ENCODE results near the gene DHRS13.
"Not testable (repeated sequence)": the region's sequence is repeated elsewhere in the genome, so short reads cannot be mapped to it uniquely, and the experiment has no call there.

The DHRS13 gene

DNA sequence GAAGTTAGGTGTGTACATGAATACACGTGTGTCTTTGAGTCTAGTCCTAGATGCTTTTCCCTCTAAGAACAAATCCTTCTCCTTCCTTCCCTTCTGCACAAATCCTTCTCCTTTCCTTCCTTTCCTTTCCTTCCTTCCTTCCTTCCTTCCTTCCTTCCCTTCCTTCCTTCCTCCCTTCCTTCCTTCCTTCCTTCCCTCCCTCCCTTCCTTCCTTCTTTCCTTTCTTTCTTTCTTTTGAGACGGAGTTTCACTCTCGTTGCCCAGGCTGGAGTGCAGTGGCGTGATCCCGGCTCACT, 615 bp upstream of the DHRS13 start:
- DNase-seq (ENCODE audit: low read depth in 2 of 2), result not testable (repeated sequence)

DNA sequence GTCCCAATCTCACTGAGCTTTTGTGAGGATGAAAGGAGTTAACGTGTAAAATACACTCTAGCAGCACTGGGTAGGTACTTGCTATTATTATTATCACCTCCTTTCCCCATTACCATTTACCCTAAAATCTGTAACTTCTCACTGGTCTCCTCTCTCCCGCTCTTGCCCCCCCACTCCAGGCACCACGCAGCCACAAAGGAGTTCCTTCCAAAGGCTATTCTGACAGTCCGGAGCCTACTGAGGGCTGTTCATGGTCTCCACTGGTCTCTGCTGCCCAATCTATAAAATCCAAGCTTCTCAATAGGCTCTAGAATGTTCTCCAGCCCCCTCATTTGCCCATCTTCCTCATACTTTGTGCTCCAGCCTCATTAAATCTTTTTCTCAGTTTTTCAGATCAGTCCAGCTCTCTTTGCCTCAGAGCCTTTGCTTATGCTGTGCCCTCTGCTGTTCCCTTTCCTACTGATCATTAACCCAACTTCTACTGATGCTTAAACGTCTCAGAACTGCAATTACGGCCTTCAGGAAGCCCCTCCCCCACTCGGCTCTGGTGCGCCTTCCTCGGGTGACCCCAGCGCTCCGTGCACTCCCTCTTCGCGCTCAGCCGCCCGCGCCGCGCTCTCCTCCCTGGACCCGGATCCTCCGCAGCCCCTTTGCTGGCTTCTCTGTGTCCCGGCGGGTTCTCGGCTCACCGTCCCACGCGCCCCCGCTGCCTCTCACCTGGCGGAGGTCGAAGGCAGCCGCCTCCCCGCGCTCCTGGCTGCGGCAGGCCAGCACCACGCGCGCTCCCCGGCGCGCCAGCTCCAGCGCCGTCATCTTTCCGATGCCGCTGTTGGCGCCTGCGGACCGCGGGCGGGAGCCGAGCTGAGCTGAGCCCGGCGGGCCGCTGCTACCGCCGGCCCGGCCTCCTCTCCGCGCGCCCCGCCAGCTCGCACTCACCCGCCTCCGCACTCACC, 737 bp downstream of the DHRS13 start:
- DNase-seq (ENCODE audit: low read depth in 2 of 2), result peak in 1 of 2 donors; percentile 46

DNA sequence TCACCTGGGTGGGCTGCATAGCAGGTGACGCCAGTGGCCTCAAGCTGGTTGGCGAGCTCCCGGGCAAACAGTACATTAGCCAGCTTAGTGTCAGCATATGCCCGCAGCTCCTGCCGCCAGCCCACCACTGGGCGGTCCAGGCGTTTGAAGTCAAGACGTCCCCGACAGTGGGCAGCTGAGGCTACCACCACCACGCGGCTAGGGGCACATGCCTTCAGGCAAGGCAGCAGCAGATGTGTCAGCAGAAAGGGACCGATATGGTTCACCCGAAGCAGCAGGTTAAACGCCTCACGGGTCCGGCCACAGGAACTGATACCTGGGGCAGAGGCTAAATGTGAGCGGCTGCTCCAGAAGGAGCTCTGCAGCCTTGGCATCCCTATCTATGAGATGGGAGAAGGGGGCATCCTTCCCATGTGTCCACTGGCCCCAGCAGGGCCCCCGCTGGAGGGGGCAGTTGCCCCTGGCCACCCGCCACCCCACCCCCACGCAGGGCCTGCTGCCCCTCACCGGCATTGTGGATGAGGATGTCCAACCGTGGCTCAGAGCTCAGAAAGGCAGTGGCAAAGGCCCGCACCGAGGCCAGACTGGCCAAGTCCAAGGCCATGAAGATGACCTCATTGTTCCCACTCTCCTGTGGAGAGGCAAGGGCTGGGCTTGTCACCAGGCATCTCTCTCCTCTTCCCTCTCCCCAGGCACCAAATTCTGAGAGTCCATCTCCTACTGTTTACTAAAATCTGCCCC, 1.7 kb downstream of the DHRS13 start:
- no peak for DNase-seq (ENCODE audit: low read depth in 2 of 2)

DNA sequence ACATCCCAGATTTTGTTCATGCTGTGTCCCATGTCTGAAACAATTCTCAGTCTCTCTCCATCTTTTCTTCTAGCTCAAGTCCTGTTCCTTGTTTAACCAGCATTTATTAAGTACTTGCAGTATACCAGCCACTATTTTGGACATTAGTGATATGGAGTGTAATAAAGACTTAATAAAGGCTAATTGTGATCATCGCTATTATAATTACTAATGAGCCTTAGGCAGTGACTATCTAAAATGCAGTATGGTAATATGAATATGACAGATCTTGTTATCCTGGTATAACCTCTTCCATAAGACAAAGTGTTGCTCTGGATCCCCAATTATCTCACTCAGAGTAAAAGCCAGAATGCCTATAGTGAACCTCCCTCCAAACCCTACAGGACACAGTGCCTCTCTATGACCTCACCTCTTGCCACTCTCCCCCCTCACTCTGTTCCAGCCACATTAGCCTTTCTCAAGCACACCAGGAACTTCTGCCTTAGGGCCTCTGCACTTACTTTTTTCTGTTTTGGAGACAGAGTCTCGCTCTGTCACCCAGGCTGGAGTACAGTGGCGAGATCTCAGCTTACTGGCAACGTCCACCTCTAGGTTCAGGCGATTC, 3.6 kb downstream of the DHRS13 start:
- no peak for DNase-seq (ENCODE audit: low read depth in 2 of 2)

DNA sequence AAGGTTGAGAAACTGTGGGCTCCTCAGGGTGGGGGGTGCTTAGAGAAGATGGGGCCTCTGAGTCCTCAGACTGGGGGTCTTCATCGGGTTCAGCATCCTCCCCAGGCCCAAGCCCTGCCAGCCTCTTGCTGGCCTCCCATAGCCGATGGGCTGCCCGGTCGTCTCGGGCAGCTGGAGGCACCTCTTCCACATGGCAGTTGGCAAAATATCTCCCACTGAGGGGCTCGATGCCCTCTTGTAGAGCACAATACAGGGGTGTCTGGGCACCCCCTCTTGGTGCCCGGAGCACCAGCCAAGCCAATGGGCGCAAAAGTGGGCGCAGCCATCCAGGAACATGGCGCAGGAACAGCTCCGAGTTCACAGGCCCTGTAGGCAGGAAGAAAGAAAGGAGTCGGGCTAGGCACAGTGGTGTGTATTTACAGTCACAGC, 4.3 kb downstream of the DHRS13 start:
- DNase-seq (ENCODE audit: low read depth in 2 of 2), result no peak

DNA sequence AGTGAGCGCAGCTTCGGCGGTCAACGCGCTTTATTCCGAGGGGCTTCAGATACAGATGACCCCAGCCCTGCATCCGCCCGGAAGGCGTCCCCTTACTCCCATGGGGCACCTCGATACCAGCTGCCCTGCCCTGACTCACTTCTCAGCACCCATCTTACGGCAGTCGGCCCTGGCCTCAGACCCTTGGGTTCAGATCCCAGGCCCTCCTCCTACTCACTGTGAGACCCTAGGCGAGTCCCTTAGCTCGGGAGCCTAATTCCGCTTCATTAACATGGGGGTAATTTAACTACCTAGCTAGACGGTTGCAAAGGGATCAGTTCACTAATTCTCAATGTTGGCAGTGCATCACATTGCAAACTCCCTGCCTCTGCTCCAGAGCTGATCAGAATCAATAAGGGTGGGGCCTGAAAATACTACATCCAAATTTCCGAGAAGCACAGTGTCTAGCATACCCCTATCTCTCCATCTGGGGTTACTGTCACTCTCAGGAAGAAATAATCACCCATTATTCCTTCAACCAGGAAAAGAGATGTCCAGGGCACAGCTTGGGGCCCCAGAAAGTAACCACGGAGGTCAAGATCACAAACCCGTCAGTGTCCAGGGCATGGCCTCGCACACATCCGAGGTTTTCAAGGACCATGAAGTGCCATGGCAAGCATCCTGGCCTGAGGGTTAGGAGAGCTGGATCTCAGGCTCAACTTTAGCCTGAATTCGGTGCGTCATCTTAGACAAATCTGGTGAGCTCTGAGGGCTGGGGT, 4.9 kb downstream of the DHRS13 start:
- DNase-seq (ENCODE audit: low read depth in 2 of 2), result no peak

DNA sequence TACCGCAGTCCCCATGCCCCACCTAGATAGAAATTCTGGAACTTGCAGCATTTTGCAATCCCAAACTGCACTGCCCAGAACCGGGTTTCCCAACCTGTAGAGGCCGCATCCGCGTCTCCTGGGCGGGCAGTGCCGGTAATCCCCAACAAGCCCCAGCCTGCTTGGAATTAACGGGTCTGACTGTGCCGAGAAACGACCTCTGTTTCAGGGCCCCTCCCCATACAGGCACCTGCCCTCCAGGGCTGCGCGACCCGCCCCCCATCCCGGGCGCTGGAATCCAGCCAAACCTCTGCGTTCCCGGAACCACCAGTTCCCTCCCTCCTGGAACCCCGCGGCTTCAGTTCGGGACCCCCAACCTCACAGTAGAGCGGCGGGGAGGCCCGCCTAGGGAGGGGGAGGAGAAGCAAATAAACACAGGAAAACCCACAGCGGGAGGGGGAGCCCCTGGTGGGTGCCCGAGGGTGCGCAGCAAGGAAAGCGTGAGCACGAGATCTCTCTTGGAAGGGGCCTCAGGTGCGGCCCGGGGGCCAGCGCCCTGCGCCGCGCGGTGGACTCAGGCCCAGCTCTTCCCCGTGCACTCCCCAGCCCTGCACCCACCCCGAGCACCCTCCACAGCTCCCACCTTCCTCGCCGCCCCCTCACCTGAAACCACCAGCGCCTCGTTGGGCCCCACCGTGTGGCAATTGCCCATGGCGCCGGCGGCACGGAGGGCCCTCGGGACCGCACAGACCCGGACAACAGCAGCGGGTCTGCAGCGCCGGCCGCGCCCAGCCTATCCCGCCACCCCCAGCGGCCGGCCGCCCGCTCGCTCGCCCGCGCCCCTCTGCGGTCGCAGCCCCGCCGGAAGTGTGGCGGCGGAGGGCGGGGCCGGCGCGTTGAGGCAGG, 5.8 kb downstream of the DHRS13 start, which contains the start of gene FLOT2:
TSS of gene FLOT2 (minus strand) at position 850 of the 885 bp plus-strand sequence. CDS start at position 691, 159 bp downstream.
- peak; percentile 37 to 53 for DNase-seq (ENCODE audit: low read depth in 2 of 2)

DNA sequence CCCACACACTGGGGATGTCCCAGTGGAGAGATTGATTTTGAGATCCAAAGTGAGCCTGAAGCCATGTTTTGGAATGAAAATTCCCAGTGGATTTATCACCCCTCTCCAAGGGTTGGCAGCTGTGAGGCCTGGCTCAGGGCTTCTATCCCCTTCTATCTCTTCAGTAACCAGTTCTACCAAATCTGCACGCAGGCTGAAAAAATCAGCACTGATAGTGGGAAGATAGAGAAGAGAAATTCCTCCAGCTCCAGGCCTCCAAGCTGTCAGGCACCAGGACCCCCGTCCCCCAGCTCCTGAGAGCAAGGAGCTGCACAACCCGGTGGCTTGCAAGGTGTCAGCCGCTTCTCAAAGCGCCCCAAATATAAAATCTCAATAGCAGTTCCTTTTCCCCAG, 6.4 kb downstream of the DHRS13 start:
- DNase-seq (ENCODE audit: low read depth in 2 of 2), result no peak

DNA sequence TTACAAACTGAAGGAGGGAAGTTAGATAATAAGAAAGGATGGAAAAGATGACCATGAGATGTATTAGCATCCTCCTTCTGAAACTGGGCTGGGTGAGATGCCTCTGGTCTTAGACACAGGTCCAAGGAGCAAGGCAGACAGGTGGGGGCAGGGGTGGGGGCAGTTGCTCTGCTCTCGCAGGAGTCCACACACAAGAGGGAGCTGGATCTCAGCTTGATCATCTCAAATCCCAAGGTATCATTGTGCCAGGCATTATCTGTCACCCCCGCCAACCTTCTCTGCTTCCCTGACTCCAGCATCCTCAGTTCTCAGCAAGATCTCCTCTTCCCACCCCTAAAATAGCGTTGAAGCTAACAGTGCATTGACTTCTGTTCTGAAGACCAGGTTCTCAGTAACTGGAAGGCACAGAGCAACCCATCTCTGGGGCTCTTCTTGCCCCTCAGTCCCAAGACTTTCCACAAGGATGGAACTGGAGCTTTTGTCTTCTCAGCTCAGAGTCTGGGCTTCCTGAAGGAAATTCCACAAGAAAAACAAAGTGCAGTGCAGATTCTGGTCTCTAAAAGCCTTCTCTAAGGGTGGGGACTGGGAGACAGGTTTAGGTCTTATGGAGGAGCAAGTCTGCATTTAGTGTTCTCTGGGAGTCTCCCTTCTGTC, 7.0 kb downstream of the DHRS13 start:
- DNase-seq (ENCODE audit: low read depth in 2 of 2), result no peak

DNA sequence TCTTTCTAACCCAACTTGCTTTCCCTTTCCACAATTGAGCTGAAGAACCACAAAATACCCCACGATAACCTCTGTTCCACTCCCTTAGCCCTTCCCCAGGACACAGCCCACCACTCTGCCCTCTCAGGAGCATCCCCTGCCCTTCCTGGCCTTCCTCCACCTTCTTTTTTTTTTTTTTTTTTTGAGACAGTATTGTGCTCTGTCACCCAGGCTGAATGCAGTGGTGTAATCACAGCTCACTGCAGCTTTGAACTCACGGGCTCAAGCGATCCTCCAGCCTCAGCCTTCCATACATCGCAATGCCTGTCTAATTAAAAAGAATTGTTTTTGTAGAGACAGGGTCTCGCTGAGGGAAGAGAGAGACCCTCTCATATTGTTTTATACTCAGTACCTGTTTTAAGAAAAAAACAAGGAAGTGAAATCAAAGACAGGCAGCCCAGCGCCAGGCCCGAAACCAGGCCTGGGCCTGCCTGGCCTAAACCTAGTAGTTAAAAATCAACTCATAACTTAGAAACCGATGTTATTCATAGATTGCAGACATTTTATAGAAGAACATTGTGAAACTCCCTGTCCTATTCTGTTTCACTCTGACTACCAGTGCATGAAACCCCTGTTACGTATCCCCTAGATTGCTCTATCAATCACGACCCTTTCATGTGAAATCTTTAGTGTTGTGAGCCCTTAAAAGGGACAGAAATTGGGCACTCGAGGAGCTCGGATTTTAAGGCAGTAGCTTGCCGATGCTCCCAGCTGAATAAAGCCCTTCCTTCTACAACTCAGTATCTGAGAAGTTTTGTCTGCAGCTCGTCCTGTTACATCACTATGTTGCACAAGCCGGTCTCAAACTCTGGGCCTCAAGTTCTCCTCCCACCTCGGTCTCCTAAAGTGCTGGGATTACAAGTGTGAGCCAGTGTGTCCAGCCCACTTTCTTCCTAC, 9.4 kb downstream of the DHRS13 start:
- not testable (repeated sequence) for DNase-seq (ENCODE audit: low read depth in 2 of 2)

DNA sequence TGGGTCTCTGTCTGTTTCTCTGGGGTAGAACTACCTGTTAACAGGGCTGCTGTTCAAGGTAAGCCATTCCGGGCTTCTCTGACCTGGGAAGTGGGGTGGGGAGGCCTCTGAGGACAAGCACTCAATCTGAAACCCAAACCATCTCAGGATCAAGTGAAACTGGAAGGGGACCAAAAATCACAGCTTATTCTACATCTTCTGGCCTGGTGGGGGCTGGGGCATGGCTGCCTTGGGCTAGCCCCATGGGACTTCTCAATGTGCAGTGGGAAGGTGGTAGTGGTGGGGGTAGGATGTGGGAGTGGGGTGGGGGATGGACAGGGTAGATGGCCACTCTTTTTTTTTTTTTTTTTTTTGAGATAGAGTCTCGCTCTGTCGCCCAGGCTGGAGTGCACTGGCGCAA, 10.9 kb downstream of the DHRS13 start:
- no peak for DNase-seq (ENCODE audit: low read depth in 2 of 2)

DNA sequence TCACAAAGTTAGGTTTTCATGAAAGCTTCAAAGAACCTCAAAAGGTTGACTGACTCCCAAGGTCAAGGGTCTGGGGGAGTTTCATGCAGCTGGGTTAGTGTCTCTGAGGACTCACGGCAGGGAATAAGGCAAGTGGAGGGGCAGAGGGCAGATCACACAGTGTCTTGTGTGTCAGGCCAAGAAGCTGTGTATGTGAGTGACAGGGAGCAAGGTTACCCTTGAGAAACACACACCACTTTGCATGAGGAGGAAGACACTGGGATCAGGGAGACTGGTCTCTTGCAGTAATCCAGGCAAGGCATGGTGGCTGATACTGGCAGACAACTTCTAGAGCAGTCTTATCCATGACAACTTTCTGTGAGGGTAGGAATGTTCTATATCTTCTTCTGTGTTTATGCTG, 11.7 kb downstream of the DHRS13 start:
- DNase-seq (ENCODE audit: low read depth in 2 of 2), result no peak

DNA sequence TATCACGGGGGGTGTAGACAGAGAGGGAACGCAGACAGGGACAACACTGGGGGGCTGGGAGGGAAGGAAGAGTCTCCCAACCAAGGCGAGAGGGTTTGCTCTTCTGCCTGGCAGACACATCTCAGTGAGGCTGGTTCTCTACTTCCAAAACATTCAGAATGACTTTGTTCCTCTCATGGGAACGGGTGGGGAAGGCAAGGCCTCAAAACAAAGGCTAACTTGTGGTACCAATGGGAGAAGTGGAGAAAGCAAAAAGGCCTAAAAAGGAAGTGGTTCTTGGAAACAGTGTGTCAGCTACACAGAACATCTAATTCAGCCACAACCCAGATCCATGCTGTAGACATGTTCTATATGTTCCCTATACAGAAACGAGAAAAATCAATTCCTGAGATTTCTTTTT, 12.9 kb downstream of the DHRS13 start:
- DNase-seq (ENCODE audit: low read depth in 2 of 2), result no peak

DNA sequence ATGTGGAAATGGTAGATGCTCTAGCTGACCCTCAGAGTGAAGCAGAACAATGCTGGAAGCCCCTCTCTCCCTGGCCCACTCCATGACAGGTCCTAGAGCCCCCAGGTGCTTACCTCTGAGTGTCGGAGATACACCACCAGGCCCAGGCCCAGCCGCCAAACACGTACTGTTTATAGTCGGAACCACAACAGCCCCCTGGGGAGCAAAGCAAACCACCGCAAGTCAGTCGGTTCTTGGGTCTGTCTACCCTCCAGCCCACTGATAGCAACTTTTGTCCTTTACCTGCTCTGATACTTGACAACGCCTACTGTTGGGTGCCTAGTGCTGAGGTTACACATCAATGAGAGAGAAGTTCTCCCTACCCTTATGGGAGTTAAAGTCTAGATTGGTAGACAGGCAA, 14.0 kb downstream of the DHRS13 start:
- no peak for DNase-seq (ENCODE audit: low read depth in 2 of 2)

DNA sequence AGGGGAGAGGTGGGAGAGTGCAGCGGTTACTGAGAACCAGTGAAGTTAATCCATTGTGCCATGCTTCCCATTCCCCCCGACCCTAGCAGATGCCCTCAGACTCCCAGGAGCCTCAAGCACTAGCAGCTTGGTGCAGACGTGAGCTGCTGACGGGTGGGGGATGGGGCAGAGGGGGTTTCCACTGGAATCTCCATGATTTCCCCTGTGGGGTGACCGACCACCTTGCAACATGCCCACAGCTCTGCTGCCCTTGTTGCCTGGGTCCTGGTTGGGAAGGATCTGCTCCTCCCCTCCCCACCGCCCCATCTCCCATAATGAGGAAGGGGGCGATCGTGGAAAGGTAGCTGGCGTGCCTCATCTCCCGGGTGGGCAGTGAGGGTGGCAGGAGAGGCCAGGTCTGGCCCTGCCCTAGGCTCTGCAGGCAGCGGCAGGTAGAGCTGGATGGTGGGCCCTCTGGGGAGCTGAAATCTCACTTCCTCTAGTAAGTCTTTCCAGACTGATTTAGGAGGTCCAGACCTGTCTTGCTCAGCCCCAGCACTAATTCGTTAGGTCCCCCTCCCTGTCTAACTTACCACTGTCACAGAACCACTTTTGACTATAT, 14.9 kb downstream of the DHRS13 start:
- no peak for DNase-seq (ENCODE audit: low read depth in 2 of 2)

DNA sequence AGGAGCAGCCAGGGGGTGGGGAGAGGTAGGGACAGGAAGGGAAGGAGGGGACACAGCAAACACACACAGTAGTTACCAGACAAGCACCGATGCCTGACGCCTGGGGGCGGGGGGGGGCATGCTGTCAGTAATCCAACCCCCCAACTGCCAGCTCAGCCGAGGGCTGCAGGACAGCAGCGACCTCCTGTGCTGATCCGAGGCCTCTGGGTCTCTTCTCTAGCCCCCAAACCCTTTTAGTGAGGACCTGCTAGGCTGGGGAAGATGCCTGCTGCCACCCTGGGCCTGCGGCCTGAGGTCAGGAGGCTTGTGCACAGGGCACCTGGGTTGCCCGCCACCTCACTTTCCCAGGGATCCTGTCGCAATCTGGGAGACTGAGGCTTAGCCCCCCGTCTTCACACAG, 16.9 kb downstream of the DHRS13 start:
- no peak for DNase-seq (ENCODE audit: low read depth in 2 of 2)

DNA sequence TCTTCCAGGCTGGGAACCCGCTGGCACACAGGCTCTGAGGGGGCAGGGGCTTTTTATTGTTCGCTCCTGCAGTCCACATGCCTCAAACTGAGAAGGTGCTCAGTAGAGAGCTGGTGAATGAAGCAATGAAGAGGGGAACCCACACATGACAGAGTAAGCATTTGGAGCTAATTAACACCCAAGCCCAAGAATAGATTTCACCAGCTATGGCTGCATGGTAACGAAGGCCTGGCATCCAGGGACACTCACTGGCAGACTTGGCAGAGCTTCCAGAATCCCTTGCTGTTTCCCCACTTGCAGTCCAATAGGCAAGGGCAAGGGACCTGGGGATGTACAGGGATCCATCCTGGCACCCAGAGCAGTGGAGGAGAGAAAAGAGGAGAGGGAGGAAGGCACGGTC, 17.5 kb downstream of the DHRS13 start:
- no peak for DNase-seq (ENCODE audit: low read depth in 2 of 2)

DNA sequence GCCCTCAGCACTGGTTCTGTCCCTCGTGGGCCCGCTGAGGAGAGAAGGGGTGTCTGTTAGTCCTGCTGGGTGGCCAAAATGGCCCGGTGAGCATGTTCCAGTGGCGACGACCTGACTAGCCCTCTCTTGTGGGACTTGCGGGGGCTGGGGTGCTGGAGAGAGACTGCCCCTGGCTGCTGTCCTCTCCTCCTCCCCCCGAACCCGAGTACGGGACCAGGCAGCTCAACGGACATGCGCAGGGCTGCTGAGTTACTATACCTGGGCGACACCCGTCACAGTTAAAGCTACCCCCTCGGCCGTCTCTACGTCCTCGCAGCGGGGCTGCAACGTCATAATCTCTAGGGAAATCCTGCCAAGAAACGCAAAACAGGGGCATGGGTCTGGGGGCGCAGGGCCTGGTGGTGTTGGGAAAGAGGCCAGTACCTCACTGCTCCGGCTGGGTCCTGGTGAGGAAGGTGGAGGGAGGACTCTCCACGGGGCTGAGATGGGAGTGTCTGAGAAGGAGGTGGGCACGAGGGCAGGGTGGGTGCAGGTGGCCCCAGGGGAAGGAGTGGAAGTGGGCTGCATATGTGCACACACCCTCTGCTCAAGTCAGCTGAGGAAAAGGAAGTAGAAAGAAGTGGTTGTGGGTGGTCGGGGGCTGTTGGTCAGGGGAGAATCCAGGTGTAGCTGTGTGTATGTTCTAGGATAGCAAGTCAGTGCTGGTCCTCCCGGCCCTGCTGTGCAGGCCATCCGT, 18.7 kb downstream of the DHRS13 start:
- no peak for DNase-seq (ENCODE audit: low read depth in 2 of 2)

Measured in stimulated activated CD8-positive, alpha-beta memory T cell treated with anti-CD3 and anti-CD28 coated beads, Interleukin-7, amount 100 ng/mL, for 4 hours (primary cell).